Trophoblast cell (in vitro differentiated cells and primary cell): Measurements from ENCODE around the gene FAM24A. TPM values are rescaled to one million over a fixed set of nuclear protein-coding genes. Genes with fewer than 3 reads are reported as not detected.

Experiments
- DNase-seq, 2 donors: peaks; one replicate each; pipeline ENCODE4 v3.0.0-alpha.2; 2016
- H2AFZ ChIP-seq: 2 replicates; pipeline ENCODE4 v1.6.1; 2013; ENCODE audit warnings: low read length, moderate library complexity, mild to moderate bottlenecking; ENCODE audit not compliant: insufficient read depth, poor library complexity
- H2AK5ac ChIP-seq: 2 replicates; pipeline ENCODE4 v1.6.1; 2013; ENCODE audit warnings: mild to moderate bottlenecking, low read length
- H2BK120ac ChIP-seq: 2 replicates; pipeline ENCODE4 v1.6.1; 2013; ENCODE audit warnings: low read length, mild to moderate bottlenecking, moderate library complexity; ENCODE audit not compliant: insufficient read depth, poor library complexity
- H2BK12ac ChIP-seq: 2 replicates; pipeline ENCODE4 v1.6.1; 2013; ENCODE audit warnings: mild to moderate bottlenecking, low read length, moderate library complexity
- H2BK5ac ChIP-seq: 2 replicates; pipeline ENCODE4 v1.6.1; 2013; ENCODE audit warnings: low read length, low read depth, moderate library complexity, mild to moderate bottlenecking; ENCODE audit not compliant: poor library complexity
- H3K14ac ChIP-seq: 2 replicates; pipeline ENCODE4 v1.6.1; 2013; ENCODE audit warnings: mild to moderate bottlenecking, low read length
- H3K18ac ChIP-seq: 2 replicates; pipeline ENCODE4 v1.6.1; 2013; ENCODE audit warnings: mild to moderate bottlenecking, low read length
- H3K23ac ChIP-seq: 2 replicates; pipeline ENCODE4 v1.6.1; 2013; ENCODE audit warnings: low read length
- H3K27ac ChIP-seq: 2 replicates; pipeline ENCODE4 v1.5.1; 2013; ENCODE audit warnings: low read depth, mild to moderate bottlenecking, inconsistent platforms, low read length, moderate library complexity
- H3K27me3 ChIP-seq: 2 replicates; pipeline ENCODE4 v1.6.1; 2013; ENCODE audit warnings: inconsistent platforms, mild to moderate bottlenecking, low read length, moderate library complexity; ENCODE audit not compliant: insufficient read depth
- H3K36me3 ChIP-seq, 2 experiments: 1 replicate in 1 of 2; 2 replicates in 1 of 2; pipeline ENCODE4 v1.6.1; 2013; ENCODE audit warnings: low read length in 2 of 2, mild to moderate bottlenecking in 2 of 2, moderate library complexity in 1 of 2; ENCODE audit not compliant: insufficient read depth in 2 of 2, control insufficient read depth in 1 of 2
- H3K4ac ChIP-seq: 2 replicates; pipeline ENCODE4 v1.6.1; 2013; ENCODE audit warnings: low read depth, mild to moderate bottlenecking, low read length, moderate library complexity
- H3K4me1 ChIP-seq, 2 experiments: 1 replicate in 1 of 2; 2 replicates in 1 of 2; pipeline ENCODE4 v1.6.1; 2013; ENCODE audit warnings: low read length in 2 of 2, mild to moderate bottlenecking in 2 of 2, moderate library complexity in 1 of 2; ENCODE audit not compliant: insufficient read depth in 2 of 2, control insufficient read depth in 1 of 2
- H3K4me2 ChIP-seq: 2 replicates; pipeline ENCODE4 v1.6.1; 2013; ENCODE audit warnings: inconsistent platforms, mild to moderate bottlenecking, low read length, moderate library complexity
- H3K4me3 ChIP-seq: 2 replicates; pipeline ENCODE4 v1.5.1; 2013; ENCODE audit warnings: mild to moderate bottlenecking, low read depth, low read length, inconsistent platforms
- H3K79me1 ChIP-seq: one replicate; pipeline ENCODE4 v1.6.1; 2013; ENCODE audit warnings: low read length
- H3K79me2 ChIP-seq: 2 replicates; pipeline ENCODE4 v1.6.1; 2013; ENCODE audit warnings: low read length, mild to moderate bottlenecking; ENCODE audit not compliant: control insufficient read depth, insufficient read depth, poor library complexity
- H3K9ac ChIP-seq: 2 replicates; pipeline ENCODE4 v1.6.1; 2013; ENCODE audit warnings: mild to moderate bottlenecking, low read length
- H3K9me3 ChIP-seq: 2 replicates; pipeline ENCODE4 v1.6.1; 2013; ENCODE audit warnings: low read depth, mild to moderate bottlenecking, control low read depth, inconsistent platforms, low read length; ENCODE audit not compliant: insufficient read depth
- H4K12ac ChIP-seq: 2 replicates; pipeline ENCODE4 v1.6.1; 2013; ENCODE audit warnings: low read depth, mild to moderate bottlenecking, low read length, moderate library complexity
- H4K8ac ChIP-seq: 2 replicates; pipeline ENCODE4 v1.6.1; 2013; ENCODE audit warnings: low read depth, mild to moderate bottlenecking, low read length, moderate library complexity
- H4K91ac ChIP-seq: one replicate; pipeline ENCODE4 v1.6.1; 2013; ENCODE audit warnings: low read depth, mild to moderate bottlenecking, low read length, moderate library complexity
- WGBS: extraction: QIAGEN DNeasy Blood & Tissue Kit; methylation state at CpG from one replicate; pipeline ENCODE4 v1.1.7; 2013; ENCODE audit warnings: missing lambda C conversion rate; ENCODE audit not compliant: insufficient read length, insufficient coverage; ENCODE audit errors: extremely low coverage; 5-methylcytosine and 5-hydroxymethylcytosine counted together
- polyA plus RNA-seq: library from polyadenylated mRNA; stranded (reverse); fragments of 200-250 nt; gene quantifications from 2 replicates; pipeline ENCODE4 v1.2.3, GENCODE V29; 2013

Gene FAM24A
- not detected in 2 replicates for polyA plus RNA-seq

GRCh38 chr10:122910310-122910709 lies at the start of gene FAM24A:
Gene FAM24A, plus strand, starts transcription at chr10:122910610. Its CDS starts 1,025 bp downstream, at chr10:122911635.
- no peak within 1 kb of the TSS for H4K12ac ChIP-seq
- H2AFZ ChIP-seq, result no peak within 1 kb of the TSS
- no peaks in the 10 kb centered on the region for H3K36me3 ChIP-seq
- H2BK5ac ChIP-seq, result no peak within 1 kb of the TSS
- H3K14ac ChIP-seq, result no peak within 1 kb of the TSS
- H3K27ac ChIP-seq, result no peak within 1 kb of the TSS
- H3K79me1 ChIP-seq, result no peaks in the 10 kb centered on the region
- H3K4me2 ChIP-seq, result no peak within 1 kb of the TSS
- no peak within 1 kb of the TSS for H3K23ac ChIP-seq
- no peak within 1 kb of the TSS for H3K4me3 ChIP-seq
- DNase-seq, result no peak
- no peak within 1 kb of the TSS for H3K4ac ChIP-seq
- no peak within 1 kb of the TSS for H2BK120ac ChIP-seq
- no CpG with 5 or more reads among the region's 1 CpG for WGBS
- H2BK12ac ChIP-seq, result no peak within 1 kb of the TSS
- no peaks in the 10 kb centered on the region for H3K4me1 ChIP-seq
- H3K9me3 ChIP-seq, result no peaks in the 10 kb centered on the region
- no peak within 1 kb of the TSS for H3K9ac ChIP-seq
- no peaks in the 10 kb centered on the region for H3K79me2 ChIP-seq
- H2AK5ac ChIP-seq, result no peak within 1 kb of the TSS
- no peaks in the 10 kb centered on the region for H3K27me3 ChIP-seq
- no peak within 1 kb of the TSS for H4K8ac ChIP-seq
- H4K91ac ChIP-seq, result no peak within 1 kb of the TSS
- no peak within 1 kb of the TSS for H3K18ac ChIP-seq

GRCh38 chr10:122861711-122862161 lies 48.7 kb upstream of the FAM24A start:
- no peaks in the 10 kb centered on the region for H3K27me3 ChIP-seq
- no peaks in the 10 kb centered on the region for H3K79me2 ChIP-seq
- H2AK5ac ChIP-seq, result no peak overlapping the region
- H3K14ac ChIP-seq, result no peak overlapping the region
- H3K79me1 ChIP-seq, result no peaks in the 10 kb centered on the region
- no peak overlapping the region for H3K27ac ChIP-seq
- no peak overlapping the region for H3K9ac ChIP-seq
- no peak overlapping the region for H3K18ac ChIP-seq
- H3K4me1 ChIP-seq, result peaks cover 3% of the 10 kb centered on the region in 2 experiments
- no peaks in the 10 kb centered on the region for H3K36me3 ChIP-seq
- no peak overlapping the region for H4K12ac ChIP-seq
- no peak overlapping the region for H2BK5ac ChIP-seq
- H2AFZ ChIP-seq, result no peak overlapping the region
- peak in 1 of 2 donors; percentile 40 for DNase-seq
- H4K91ac ChIP-seq, result no peak overlapping the region
- no peak overlapping the region for H3K4me2 ChIP-seq
- no peaks in the 10 kb centered on the region for H3K9me3 ChIP-seq
- no peak overlapping the region for H3K4ac ChIP-seq
- no peak overlapping the region for H3K23ac ChIP-seq
- no peak overlapping the region for H2BK12ac ChIP-seq
- H3K4me3 ChIP-seq, result no peak overlapping the region
- H2BK120ac ChIP-seq, result no peak overlapping the region
- no CpG with 5 or more reads among the region's 1 CpG for WGBS
- H4K8ac ChIP-seq, result no peak overlapping the region

- H3K4me2 ChIP-seq, result no peak overlapping the region
- peak overlapping the region; percentile 47 for H4K91ac ChIP-seq
- H4K12ac ChIP-seq, result no peak overlapping the region
- H3K36me3 ChIP-seq, result no peaks in the 10 kb centered on the region
- no peak overlapping the region for H2BK5ac ChIP-seq
- no peak overlapping the region for H3K14ac ChIP-seq
- H4K8ac ChIP-seq, result no peak overlapping the region
- no peaks in the 10 kb centered on the region for H3K79me1 ChIP-seq
- peak overlapping the region; percentile 11 for H2BK120ac ChIP-seq
- WGBS, result no CpG with 5 or more reads among the region's 2 CpGs
- H2AK5ac ChIP-seq, result no peak overlapping the region
- DNase-seq, result no peak
- H3K27me3 ChIP-seq, result no peaks in the 10 kb centered on the region
- peaks cover 3% of the 10 kb centered on the region in 2 experiments for H3K4me1 ChIP-seq
- no peak overlapping the region for H3K9ac ChIP-seq
- H3K23ac ChIP-seq, result no peak overlapping the region
- H2AFZ ChIP-seq, result no peak overlapping the region
- no peaks in the 10 kb centered on the region for H3K79me2 ChIP-seq
- H3K18ac ChIP-seq, result no peak overlapping the region
- no peak overlapping the region for H3K4me3 ChIP-seq
- no peak overlapping the region for H3K4ac ChIP-seq
- no peak overlapping the region for H3K27ac ChIP-seq
- H2BK12ac ChIP-seq, result no peak overlapping the region
- H3K9me3 ChIP-seq, result peaks cover 2% of the 10 kb centered on the region
Measured at GRCh38 chr10:122863216-122864193, 46.9 kb upstream of the FAM24A start.

- Histone ChIP-seq H2BK5ac (no peak overlapping the region), H3K18ac (no peak overlapping the region), H3K4ac (no peak overlapping the region), H4K8ac (no peak overlapping the region), H2AFZ (no peak overlapping the region), H3K27me3 (no peaks in the 10 kb centered on the region), H3K23ac (no peak overlapping the region), H3K4me2 (no peak overlapping the region), H2BK12ac (no peak overlapping the region), H3K36me3 (no peaks in the 10 kb centered on the region), H3K4me3 (no peak overlapping the region), H3K9me3 (peaks cover 2% of the 10 kb centered on the region), H3K79me1 (no peaks in the 10 kb centered on the region), H4K12ac (no peak overlapping the region), H3K4me1 (peaks cover 3% of the 10 kb centered on the region in 2 experiments), H4K91ac (no peak overlapping the region), H3K9ac (no peak overlapping the region), H2BK120ac (no peak overlapping the region), H2AK5ac (no peak overlapping the region), H3K14ac (no peak overlapping the region), H3K27ac (no peak overlapping the region), H3K79me2 (no peaks in the 10 kb centered on the region)
- no peak for DNase-seq
- WGBS, result no CpG with 5 or more reads among the region's 2 CpGs
Measured at GRCh38 chr10:122864194-122864592, 46.2 kb upstream of the FAM24A start.
